ENCODE results near the gene GNG12.

GRCh38 chr1:67821263-67821662 is 12.0 kb downstream of the GNG12 start:
- TF ChIP-seq CTCF (IDR thresholded peaks at IDR 0.05) (no peak), POLR2A (IDR thresholded peaks at IDR 0.05) (no peak), POLR2AphosphoS5 (IDR thresholded peaks at IDR 0.05) (no peak)

All from prostate gland (tissue), 2 donors.